Measurements from ENCODE around the gene MTMR2. TPM values are rescaled to one million over a fixed set of nuclear protein-coding genes. Genes with fewer than 3 reads are reported as not detected.

MTMR2 gene
- total and polyA plus RNA-seq, 2 experiments from 2014 or later, result 22.9 to 36.6 TPM

GRCh38 chr11:95944623-95945022, 20.7 kb upstream of the MTMR2 start:
- H3K27me3 ChIP-seq, result no peaks in the 10 kb centered on the region
- H3K79me2 ChIP-seq, result no peaks in the 10 kb centered on the region
- H3K9me3 ChIP-seq (ENCODE audit: low read depth), result no peaks in the 10 kb centered on the region
- WGBS (ENCODE audit: low lambda C conversion rate, missing lambda C conversion rate), result 84% methylated on average over 4 of the region's 4 CpGs
- H3K9me2 ChIP-seq (replicated peaks; ENCODE audit: insufficient read depth), result no peaks in the 10 kb centered on the region
- no peaks in the 10 kb centered on the region for H4K20me1 ChIP-seq (ENCODE audit: insufficient read depth, poor library complexity, severe bottlenecking)
- no peaks in the 10 kb centered on the region for H3K36me3 ChIP-seq (replicated peaks; ENCODE audit: insufficient read depth, low read depth)
- no peak overlapping the region for H3K27ac ChIP-seq
- no peak overlapping the region for H2AFZ ChIP-seq
- TF ChIP-seq EZH2phosphoT487 (IDR thresholded peaks at IDR 0.05; ENCODE audit: low read depth, severe bottlenecking, unreplicated experiment) (no peak), EZH2 (IDR thresholded peaks at IDR 0.05; ENCODE audit: borderline replicate concordance) (no peak), CTCF (IDR thresholded peaks at IDR 0.05; ENCODE audit: poor library complexity) (no peak)
- no peaks in the 10 kb centered on the region for H3K4me1 ChIP-seq (ENCODE audit: insufficient read depth)
- no peak overlapping the region for H3K4me2 ChIP-seq
- no peak for DNase-seq (ENCODE audit: low spot score)
- no peak overlapping the region for H3K4me3 ChIP-seq

GRCh38 chr11:95943546-95943945, 19.6 kb upstream of the MTMR2 start:
- H3K4me3 ChIP-seq, result no peak overlapping the region
- no peak overlapping the region for H2AFZ ChIP-seq
- no peak for DNase-seq (ENCODE audit: low spot score)
- H3K4me1 ChIP-seq (ENCODE audit: insufficient read depth), result no peaks in the 10 kb centered on the region
- no peak for TF ChIP-seq EZH2phosphoT487 (IDR thresholded peaks at IDR 0.05; ENCODE audit: low read depth, severe bottlenecking, unreplicated experiment)
- no peak for TF ChIP-seq CTCF (IDR thresholded peaks at IDR 0.05; ENCODE audit: poor library complexity)
- no peak for TF ChIP-seq EZH2 (IDR thresholded peaks at IDR 0.05; ENCODE audit: borderline replicate concordance)
- H3K27me3 ChIP-seq, result no peaks in the 10 kb centered on the region
- H3K27ac ChIP-seq, result no peak overlapping the region
- H3K9me2 ChIP-seq (replicated peaks; ENCODE audit: insufficient read depth), result no peaks in the 10 kb centered on the region
- no peaks in the 10 kb centered on the region for H3K9me3 ChIP-seq (ENCODE audit: low read depth)
- no peak overlapping the region for H3K4me2 ChIP-seq
- no peaks in the 10 kb centered on the region for H4K20me1 ChIP-seq (ENCODE audit: insufficient read depth, poor library complexity, severe bottlenecking)
- H3K79me2 ChIP-seq, result no peaks in the 10 kb centered on the region
- H3K36me3 ChIP-seq (replicated peaks; ENCODE audit: insufficient read depth, low read depth), result no peaks in the 10 kb centered on the region
- WGBS (ENCODE audit: low lambda C conversion rate, missing lambda C conversion rate), result 89% methylated on average over 1 of the region's 1 CpG

- no peak overlapping the region for H3K27ac ChIP-seq
- 85% methylated on average over 6 of the region's 6 CpGs for WGBS (ENCODE audit: low lambda C conversion rate, missing lambda C conversion rate)
- TF ChIP-seq CTCF (IDR thresholded peaks at IDR 0.05; ENCODE audit: poor library complexity), result no peak
- no peak for TF ChIP-seq EZH2 (IDR thresholded peaks at IDR 0.05; ENCODE audit: borderline replicate concordance)
- no peak for TF ChIP-seq EZH2phosphoT487 (IDR thresholded peaks at IDR 0.05; ENCODE audit: low read depth, severe bottlenecking, unreplicated experiment)
- H3K79me2 ChIP-seq, result no peaks in the 10 kb centered on the region
- no peaks in the 10 kb centered on the region for H3K27me3 ChIP-seq
- DNase-seq (ENCODE audit: low spot score), result no peak
- no peaks in the 10 kb centered on the region for H3K4me1 ChIP-seq (ENCODE audit: insufficient read depth)
- H3K9me3 ChIP-seq (ENCODE audit: low read depth), result no peaks in the 10 kb centered on the region
- no peak overlapping the region for H2AFZ ChIP-seq
- H4K20me1 ChIP-seq (ENCODE audit: insufficient read depth, poor library complexity, severe bottlenecking), result no peaks in the 10 kb centered on the region
- H3K36me3 ChIP-seq (replicated peaks; ENCODE audit: insufficient read depth, low read depth), result no peaks in the 10 kb centered on the region
- no peak overlapping the region for H3K4me2 ChIP-seq
- H3K4me3 ChIP-seq, result no peak overlapping the region
- H3K9me2 ChIP-seq (replicated peaks; ENCODE audit: insufficient read depth), result no peaks in the 10 kb centered on the region
Observed at GRCh38 chr11:95939091-95939490, 15.2 kb upstream of the MTMR2 start.

- Histone ChIP-seq H3K4me3 (no peak overlapping the region), H3K4me1 (ENCODE audit: insufficient read depth) (no peaks in the 10 kb centered on the region), H3K27me3 (no peaks in the 10 kb centered on the region), H2AFZ (no peak overlapping the region), H3K9me3 (ENCODE audit: low read depth) (no peaks in the 10 kb centered on the region), H3K4me2 (no peak overlapping the region), H4K20me1 (ENCODE audit: insufficient read depth, poor library complexity, severe bottlenecking) (no peaks in the 10 kb centered on the region), H3K36me3 (replicated peaks; ENCODE audit: insufficient read depth, low read depth) (no peaks in the 10 kb centered on the region), H3K79me2 (no peaks in the 10 kb centered on the region), H3K27ac (peak overlapping the region; percentile 42), H3K9me2 (replicated peaks; ENCODE audit: insufficient read depth) (no peaks in the 10 kb centered on the region)
- TF ChIP-seq EZH2phosphoT487 (IDR thresholded peaks at IDR 0.05; ENCODE audit: low read depth, severe bottlenecking, unreplicated experiment), result no peak
- TF ChIP-seq EZH2 (IDR thresholded peaks at IDR 0.05; ENCODE audit: borderline replicate concordance), result no peak
- TF ChIP-seq CTCF (IDR thresholded peaks at IDR 0.05; ENCODE audit: poor library complexity), result no peak
- DNase-seq (ENCODE audit: low spot score), result peak; percentile 12
Observed at GRCh38 chr11:95937358-95937757, 13.5 kb upstream of the MTMR2 start.

Measured in hepatocyte (in vitro differentiated cells).